GM18907 (cell line): ENCODE measurements around the gene TPD52L2.
"Not testable (repeated sequence)": the region's sequence is repeated elsewhere in the genome, so short reads cannot be mapped to it uniquely, and the experiment has no call there.

Experiments
- ATAC-seq: cut with Tn5 transposase; IDR thresholded peaks from one replicate; pipeline ENCODE4 v1.9.1; 2021; ENCODE audit warnings: mild to moderate bottlenecking, moderate library complexity; ENCODE audit not compliant: unreplicated experiment

Gene TPD52L2

GRCh38 chr20:63895202-63895951 is 30.3 kb downstream of the TPD52L2 start:
- ATAC-seq, result peak; percentile 14

DNA sequence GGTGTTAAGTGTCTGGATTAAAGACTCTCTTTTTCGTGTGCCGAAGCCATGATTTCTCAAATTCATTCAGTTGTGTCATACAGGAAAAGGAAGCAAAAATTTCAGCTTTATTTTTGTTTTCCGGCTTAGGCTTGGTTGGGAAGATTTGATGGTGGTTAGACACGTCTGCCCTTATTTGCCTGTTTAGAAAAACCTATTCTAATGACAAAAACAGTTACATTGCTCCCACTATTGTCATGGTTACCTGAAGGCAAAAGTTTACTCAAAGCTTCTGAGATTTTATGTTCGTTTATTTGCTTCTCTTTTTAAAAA is 30.8 kb downstream of the TPD52L2 start:
- ATAC-seq, result no peak

- no peak for ATAC-seq
Observed at GRCh38 chr20:63896264-63897105, 31.4 kb downstream of the TPD52L2 start.

GRCh38 chr20:63897978-63898561 is 33.0 kb downstream of the TPD52L2 start:
- no peak for ATAC-seq

DNA sequence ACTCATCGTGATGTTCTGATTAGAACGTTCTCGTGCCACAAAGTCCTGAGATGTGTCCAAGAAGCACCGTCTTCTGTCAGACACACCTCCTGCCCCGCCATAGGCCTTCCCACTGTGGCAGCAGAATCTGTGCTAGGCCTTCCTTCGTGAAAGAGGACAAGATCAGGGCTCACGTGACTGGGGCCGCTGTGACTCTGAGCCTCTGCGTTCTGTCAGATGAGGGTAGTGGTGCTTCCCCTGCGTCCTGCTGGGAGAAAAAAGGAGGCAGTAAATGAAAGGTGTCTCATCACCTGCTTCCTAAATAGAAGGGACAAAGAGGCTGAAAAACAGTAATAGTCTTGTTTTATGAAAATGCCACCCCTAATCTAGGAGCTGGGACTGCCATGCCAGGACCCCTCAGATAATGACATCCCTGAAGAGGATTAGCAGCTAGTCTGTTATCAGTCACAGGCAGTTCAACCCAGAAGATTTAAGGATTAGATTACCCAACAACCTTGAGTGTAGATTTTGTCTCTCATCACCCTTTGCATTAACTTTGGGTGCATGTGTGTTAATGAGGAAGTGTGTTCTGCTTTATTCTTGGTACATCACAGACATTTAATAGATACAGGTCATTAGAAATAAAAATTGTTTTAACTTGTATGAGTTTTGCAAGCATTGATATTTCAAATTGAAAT is 34.0 kb downstream of the TPD52L2 start:
- ATAC-seq, result no peak

GRCh38 chr20:63900413-63900812 is 35.3 kb downstream of the TPD52L2 start:
- no peak for ATAC-seq

- ATAC-seq, result no peak
Observed at GRCh38 chr20:63903796-63904561, 38.9 kb downstream of the TPD52L2 start.

GRCh38 chr20:63908008-63908682 is 43.1 kb downstream of the TPD52L2 start:
- ATAC-seq, result no peak

DNA sequence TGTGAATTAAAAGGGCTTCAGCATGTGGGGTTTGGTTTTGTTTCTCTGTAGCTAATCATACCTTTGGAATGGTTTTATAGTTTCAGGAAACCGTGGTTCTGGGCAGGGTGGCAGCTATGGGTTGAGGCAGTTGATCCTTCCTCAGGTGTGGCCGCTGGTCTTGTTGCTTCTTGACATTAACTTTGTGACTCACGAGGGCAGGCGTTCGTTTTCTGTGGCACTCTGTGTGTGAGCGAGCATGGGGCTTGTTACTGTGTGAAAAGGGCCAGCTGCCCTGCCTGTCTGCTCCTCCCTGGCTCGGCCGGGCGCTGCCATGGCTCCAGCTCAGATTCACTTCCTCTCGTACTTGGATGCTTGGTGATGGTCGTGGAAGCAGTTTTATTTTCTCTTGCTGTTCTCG is 46.1 kb downstream of the TPD52L2 start:
- ATAC-seq, result no peak

DNA sequence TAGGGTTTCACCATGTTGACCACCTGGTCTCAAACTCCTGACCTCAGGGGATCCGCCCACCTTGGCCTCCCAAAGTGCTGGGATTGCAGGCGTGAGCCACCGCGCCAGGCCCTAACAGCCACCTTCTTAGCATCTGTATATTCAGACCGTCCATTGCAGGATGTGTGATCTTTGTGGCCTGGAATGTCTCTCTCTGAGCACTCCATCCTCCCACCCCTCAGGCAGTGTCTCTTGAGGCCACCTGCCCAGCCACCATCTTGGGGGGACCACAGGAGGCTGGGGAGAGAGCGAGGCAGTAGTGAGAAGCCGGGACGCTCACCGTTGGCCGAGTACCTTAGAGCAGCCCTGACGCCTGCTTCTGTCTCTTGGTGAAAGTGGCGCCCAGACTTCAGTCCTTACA is 48.7 kb downstream of the TPD52L2 start:
- no peak for ATAC-seq

- no peak for ATAC-seq
Observed at GRCh38 chr20:63915471-63915870, 50.4 kb downstream of the TPD52L2 start.

GRCh38 chr20:63916371-63916939 is 51.4 kb downstream of the TPD52L2 start:
- ATAC-seq, result not testable (repeated sequence)

DNA sequence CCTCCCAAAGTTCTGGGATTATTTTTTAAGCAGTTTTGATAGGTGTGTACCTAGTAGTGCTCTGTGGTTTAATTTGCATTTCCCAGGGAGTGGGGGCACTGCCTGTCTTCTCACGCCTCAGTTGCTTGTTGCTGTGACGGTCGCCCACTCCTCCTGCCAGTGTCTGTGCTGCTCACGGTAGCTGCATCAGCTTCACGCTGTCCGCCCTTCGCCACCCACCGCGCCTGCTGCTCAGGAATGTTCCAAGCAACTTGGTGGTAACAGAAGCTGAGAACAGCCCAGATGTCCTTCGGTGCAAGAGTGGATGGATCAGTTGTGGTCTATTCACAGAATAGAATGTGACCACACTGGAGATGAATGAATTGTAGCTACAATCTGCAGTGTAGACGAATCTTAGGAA is 52.7 kb downstream of the TPD52L2 start:
- no peak for ATAC-seq

- ATAC-seq, result no peak
Observed at GRCh38 chr20:63919130-63919529, 54.1 kb downstream of the TPD52L2 start.

DNA sequence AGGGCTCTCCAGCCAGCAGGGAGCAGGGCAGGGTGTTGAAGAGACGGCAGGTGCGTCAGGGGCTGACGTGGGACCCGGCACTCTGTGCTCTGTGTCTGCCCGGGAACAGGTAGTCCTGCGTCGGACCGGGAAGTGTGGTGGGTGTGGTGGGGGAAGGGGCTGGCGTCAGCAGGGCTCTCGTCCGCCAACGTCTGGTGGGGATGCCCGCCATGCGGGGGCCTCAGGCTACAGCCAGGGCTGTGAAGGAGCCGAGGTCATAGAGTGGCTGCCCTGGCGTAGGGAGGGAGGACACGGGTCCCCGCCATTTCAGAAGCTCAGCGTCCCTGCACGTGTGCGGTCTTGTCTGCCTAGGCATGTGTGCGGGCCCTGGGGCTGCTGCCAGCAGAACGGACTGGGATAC is 55.2 kb downstream of the TPD52L2 start:
- no peak for ATAC-seq

- ATAC-seq, result no peak
Observed at GRCh38 chr20:63923651-63924050, 58.6 kb downstream of the TPD52L2 start.

DNA sequence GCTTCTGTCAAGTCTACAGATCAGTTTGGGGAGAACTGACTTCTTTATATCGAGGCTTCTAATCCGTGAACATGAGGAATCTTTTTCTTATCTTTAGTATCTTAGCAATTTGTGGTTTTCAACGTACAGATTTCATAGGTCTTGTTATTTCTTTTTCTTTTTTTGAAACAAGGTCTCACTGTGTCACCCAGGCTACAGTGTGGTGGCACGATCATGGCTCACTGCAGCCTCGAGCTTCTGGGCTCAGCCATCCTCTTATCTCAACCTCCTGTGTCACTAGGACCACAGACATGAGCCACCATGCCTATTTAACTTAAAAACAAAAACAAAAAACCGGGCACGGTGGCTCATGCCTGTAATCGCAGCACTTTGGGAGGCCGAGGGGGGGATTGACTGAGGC is 59.2 kb downstream of the TPD52L2 start:
- ATAC-seq, result no peak

DNA sequence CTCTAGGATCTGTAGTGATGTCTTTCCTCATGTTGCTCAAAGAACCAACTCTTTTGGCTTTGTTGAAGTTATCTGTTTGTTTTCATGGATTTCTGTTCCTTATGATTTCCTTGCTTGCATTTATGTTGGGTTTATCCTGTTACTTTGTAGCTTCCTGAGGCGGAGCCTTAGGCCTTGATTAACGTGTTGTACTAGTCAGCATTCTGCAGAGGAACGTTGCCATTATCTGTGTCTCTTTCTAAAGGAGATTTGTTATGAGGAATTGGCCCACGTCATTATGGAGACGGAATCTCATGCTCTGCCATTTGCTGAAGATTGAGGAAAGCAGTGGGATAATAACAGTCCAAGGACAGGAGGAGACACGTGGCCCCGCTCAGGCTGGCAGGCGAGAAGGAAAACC is 61.2 kb downstream of the TPD52L2 start:
- no peak for ATAC-seq

DNA sequence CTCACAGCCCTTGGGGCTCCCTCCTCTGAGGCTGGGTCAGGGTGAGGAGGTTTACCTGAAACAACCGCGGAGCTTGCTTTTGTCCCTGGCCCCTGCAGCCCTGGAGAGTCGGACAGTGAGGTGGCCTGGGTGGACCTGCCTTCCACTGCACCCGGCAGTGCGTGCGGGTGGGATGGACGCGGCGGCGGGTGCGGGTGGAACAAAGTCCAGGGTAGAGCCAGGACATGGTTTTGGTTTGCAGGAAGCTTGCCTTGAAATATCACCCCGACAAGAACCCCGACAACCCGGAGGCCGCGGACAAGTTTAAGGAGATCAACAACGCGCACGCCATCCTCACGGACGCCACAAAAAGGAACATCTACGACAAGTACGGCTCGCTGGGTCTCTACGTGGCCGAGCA is 64.0 kb downstream of the TPD52L2 start:
- no peak for ATAC-seq

DNA sequence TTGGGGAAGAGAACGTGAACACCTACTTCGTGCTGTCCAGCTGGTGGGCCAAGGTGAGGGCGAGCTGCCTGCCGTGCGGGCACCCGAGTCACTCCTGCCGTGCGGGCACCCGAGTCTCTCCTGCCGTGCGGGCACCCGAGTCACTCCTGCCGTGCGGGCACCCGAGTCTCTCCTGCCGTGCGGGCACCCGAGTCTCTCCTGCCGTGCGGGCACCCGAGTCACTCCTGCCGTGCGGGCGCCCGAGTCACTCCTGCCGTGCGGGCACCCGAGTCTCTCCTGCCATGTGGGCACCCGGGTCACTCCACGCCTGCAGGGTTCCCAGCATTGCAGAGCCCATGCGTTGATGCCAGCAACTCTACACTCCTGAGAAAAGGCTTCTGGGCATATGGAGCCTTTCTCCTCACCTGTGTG is 64.4 kb downstream of the TPD52L2 start:
- not testable (repeated sequence) for ATAC-seq
